ENCODE results near the gene GNPAT. TPM values are rescaled to one million over a fixed set of nuclear protein-coding genes. Genes with fewer than 3 reads are reported as not detected.

The GNPAT gene
- total RNA-seq, 4 donors from 2014 or later, result 31.0 to 61.9 (median 45.6) TPM

- Histone ChIP-seq H3K36me3 (peaks cover 0 to 83% (median 0%) of the 10 kb centered on the region in 3 donors), H3K27ac (no peak overlapping the region), H3K4me1 (no peaks in the 10 kb centered on the region), H3K27me3 (no peaks in the 10 kb centered on the region), H3K4me3 (no peak overlapping the region), H3K9me3 (no peaks in the 10 kb centered on the region)
- DNase-seq, result no peak
- TF ChIP-seq POLR2A (IDR thresholded peaks at IDR 0.05) (no peak), CTCF (IDR thresholded peaks at IDR 0.05) (no peak)
Observed at GRCh38 chr1:231274119-231274825, 33.3 kb downstream of the GNPAT start.

- H3K4me1 ChIP-seq, result no peaks in the 10 kb centered on the region
- no peak for DNase-seq
- H3K9me3 ChIP-seq, result no peaks in the 10 kb centered on the region
- H3K4me3 ChIP-seq, result no peak overlapping the region
- H3K27me3 ChIP-seq, result no peaks in the 10 kb centered on the region
- TF ChIP-seq CTCF (IDR thresholded peaks at IDR 0.05), result no peak
- TF ChIP-seq POLR2A (IDR thresholded peaks at IDR 0.05), result no peak
- H3K36me3 ChIP-seq, result peaks cover 0 to 55% (median 0%) of the 10 kb centered on the region in 3 donors
- no peak overlapping the region for H3K27ac ChIP-seq
Observed at GRCh38 chr1:231278100-231278790, 37.2 kb downstream of the GNPAT start.

GRCh38 chr1:231279081-231279480 is 38.1 kb downstream of the GNPAT start:
- Histone ChIP-seq H3K4me1 (no peaks in the 10 kb centered on the region), H3K36me3 (peaks cover 0 to 47% (median 0%) of the 10 kb centered on the region in 3 donors), H3K27me3 (no peaks in the 10 kb centered on the region), H3K9me3 (no peaks in the 10 kb centered on the region), H3K4me3 (no peak overlapping the region), H3K27ac (no peak overlapping the region)
- no peak for TF ChIP-seq POLR2A (IDR thresholded peaks at IDR 0.05)
- no peak for TF ChIP-seq CTCF (IDR thresholded peaks at IDR 0.05)
- no peak for DNase-seq

GRCh38 chr1:231279683-231280082 is 38.7 kb downstream of the GNPAT start:
- TF ChIP-seq CTCF (IDR thresholded peaks at IDR 0.05) (no peak), POLR2A (IDR thresholded peaks at IDR 0.05) (no peak)

GRCh38 chr1:231284441-231284840 is 43.4 kb downstream of the GNPAT start:
- TF ChIP-seq CTCF (IDR thresholded peaks at IDR 0.05) (no peak), POLR2A (IDR thresholded peaks at IDR 0.05) (no peak)
- Histone ChIP-seq H3K4me1 (no peaks in the 10 kb centered on the region), H3K27ac (no peak overlapping the region), H3K4me3 (no peak overlapping the region), H3K9me3 (no peaks in the 10 kb centered on the region), H3K36me3 (no peaks in the 10 kb centered on the region), H3K27me3 (no peaks in the 10 kb centered on the region)
- no peak for DNase-seq

More at GRCh38 chr1:231279683-231280082, 38.7 kb downstream of the GNPAT start:
- Histone ChIP-seq H3K4me3 (no peak overlapping the region), H3K9me3 (no peaks in the 10 kb centered on the region), H3K27ac (no peak overlapping the region), H3K36me3 (peaks cover 0 to 41% (median 0%) of the 10 kb centered on the region in 3 donors), H3K4me1 (no peaks in the 10 kb centered on the region), H3K27me3 (no peaks in the 10 kb centered on the region)
- no peak for DNase-seq

Data from Peyer's patch (tissue), 4 donors.